ENCODE data around the gene SSBP4. TPM values are rescaled to one million over a fixed set of nuclear protein-coding genes. Genes with fewer than 3 reads are reported as not detected.

SSBP4 gene
- polyA plus RNA-seq, 2 of the 4 experiments (the other 2 are of a cell fraction), result 6.9 to 43.2 TPM

- Histone ChIP-seq H3K4me1 (peaks cover 78% of the 10 kb centered on the region), H3K4me2 (peak overlapping the region; percentile 29; the same call in 2 of the 3 replicates), H3K4me3 (no peak overlapping the region), H3K27ac (peak overlapping the region; percentile 99 to 100), H3K9me3 (no peaks in the 10 kb centered on the region)
- peak in 1 of 2 experiments; percentile 79 for DNase-seq (ENCODE audit: low read depth in 1 of 2, low spot score in 1 of 2)
- 35% methylated on average over 6 of the region's 6 CpGs for WGBS (ENCODE audit: missing lambda C conversion rate)
- no peak for FAIRE-seq
- TF ChIP-seq CEBPB (IDR thresholded peaks at IDR 0.05) (peak in 1 of 2 experiments; percentile 30; a peak in 2 of 4 replicates), JUN (IDR thresholded peaks at IDR 0.05) (no peak), POLR2AphosphoS2 (conservative IDR thresholded peaks at IDR 0.05; ENCODE audit: low read length) (no peak), EHF (CRISPR knock-in tag; IDR thresholded peaks at IDR 0.05) (0 out of 2 replicates have a peak, but pooled peaks have one; percentile 58), CHD4 (IDR thresholded peaks at IDR 0.05; ENCODE audit: borderline replicate concordance) (peak; percentile 37; the same call in 1 of the 2 replicates), EP300 (IDR thresholded peaks at IDR 0.05) (peak in 1 of 2 experiments; percentile 68; a peak in 3 of 5 replicates)
- no peak for ATAC-seq
- CTCF ChIA-PET, result interaction anchor here (1.0 kb wide), 2 partner anchors 11 to 25 kb away, joined by 3 read pairs; no protein-coding TSS in a partner anchor
- POLR2A ChIA-PET, result interaction anchor here (1.5 kb wide), 1 partner anchor 9 kb away, joined by 6 read pairs; the partner anchor contains the start of gene GDF15
These were observed 42.2 kb upstream of the SSBP4 start for GRCh38 chr19:18377026-18377425.

- Histone ChIP-seq H3K4me1 (peaks cover 73% of the 10 kb centered on the region), H3K4me2 (peak overlapping the region; percentile 59), H3K9me3 (no peaks in the 10 kb centered on the region), H3K27ac (peak overlapping the region; percentile 99 to 100), H3K4me3 (no peak overlapping the region)
- 3% methylated on average over 21 of the region's 22 CpGs for WGBS (ENCODE audit: missing lambda C conversion rate)
- FAIRE-seq (no peak), DNase-seq (ENCODE audit: low read depth in 1 of 2, low spot score in 1 of 2) (peak; percentile 84 to 99), ATAC-seq (peak; percentile 93 to 98)
- ChIA-PET POLR2A (interaction anchor here (0.6 to 1.7 kb wide), 11 partner anchors 8 to 99 kb away, joined by 3 to 9 read pairs (median 5); no protein-coding TSS in a partner anchor), CTCF (interaction anchor here (1.0 to 3.4 kb wide), 4 partner anchors 9 to 188 kb away, joined by 3 to 14 read pairs (median 7); no protein-coding TSS in a partner anchor)
- TF ChIP-seq JUNB (IDR thresholded peaks at IDR 0.05) (peak; percentile 71; the same call in 1 of the 2 replicates), EHMT2 (IDR thresholded peaks at IDR 0.05; ENCODE audit: low read depth) (no peak), ESRRA (IDR thresholded peaks at IDR 0.05; ENCODE audit: borderline replicate concordance, low read length) (no peak), NFE2L2 (conservative IDR thresholded peaks at IDR 0.05; ENCODE audit: low read length) (peak; percentile 72), BCL3 (IDR thresholded peaks at IDR 0.05) (peak; percentile 84; the same call in 1 of the 3 replicates), TFCP2L1 (CRISPR knock-in tag; IDR thresholded peaks at IDR 0.05) (no peak), PBX3 (IDR thresholded peaks at IDR 0.05) (peak; percentile 51; the same call in 1 of the 2 replicates), HES2 (IDR thresholded peaks at IDR 0.05) (no peak), FOSL2 (IDR thresholded peaks at IDR 0.05) (no peak; the same call in 1 of the 2 replicates), FOSL2 (CRISPR knock-in tag; IDR thresholded peaks at IDR 0.05) (peak; percentile 6; the same call in 1 of the 2 replicates), CBX8 (IDR thresholded peaks at IDR 0.05) (no peak), CHD4 (IDR thresholded peaks at IDR 0.05; ENCODE audit: borderline replicate concordance) (no peak), ZC3H11A (IDR thresholded peaks at IDR 0.05) (no peak), MYC (IDR thresholded peaks at IDR 0.05; ENCODE audit: borderline replicate concordance, low read length) (no peak; the same call in 1 of the 2 replicates), RFX5 (IDR thresholded peaks at IDR 0.05) (no peak), FOXS1 (CRISPR knock-in tag; IDR thresholded peaks at IDR 0.05) (0 out of 2 replicates have a peak, but pooled peaks have one; percentile 20), ZSCAN20 (CRISPR knock-in tag; IDR thresholded peaks at IDR 0.05) (0 out of 2 replicates have a peak, but pooled peaks have one; percentile 64)
- TF ChIP-seq, protein P1, sequence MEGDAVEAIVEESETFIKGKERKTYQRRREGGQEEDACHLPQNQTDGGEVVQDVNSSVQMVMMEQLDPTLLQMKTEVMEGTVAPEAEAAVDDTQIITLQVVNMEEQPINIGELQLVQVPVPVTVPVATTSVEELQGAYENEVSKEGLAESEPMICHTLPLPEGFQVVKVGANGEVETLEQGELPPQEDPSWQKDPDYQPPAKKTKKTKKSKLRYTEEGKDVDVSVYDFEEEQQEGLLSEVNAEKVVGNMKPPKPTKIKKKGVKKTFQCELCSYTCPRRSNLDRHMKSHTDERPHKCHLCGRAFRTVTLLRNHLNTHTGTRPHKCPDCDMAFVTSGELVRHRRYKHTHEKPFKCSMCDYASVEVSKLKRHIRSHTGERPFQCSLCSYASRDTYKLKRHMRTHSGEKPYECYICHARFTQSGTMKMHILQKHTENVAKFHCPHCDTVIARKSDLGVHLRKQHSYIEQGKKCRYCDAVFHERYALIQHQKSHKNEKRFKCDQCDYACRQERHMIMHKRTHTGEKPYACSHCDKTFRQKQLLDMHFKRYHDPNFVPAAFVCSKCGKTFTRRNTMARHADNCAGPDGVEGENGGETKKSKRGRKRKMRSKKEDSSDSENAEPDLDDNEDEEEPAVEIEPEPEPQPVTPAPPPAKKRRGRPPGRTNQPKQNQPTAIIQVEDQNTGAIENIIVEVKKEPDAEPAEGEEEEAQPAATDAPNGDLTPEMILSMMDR (IDR thresholded peaks at IDR 0.05), result no peak
- TF ChIP-seq, protein P2, sequence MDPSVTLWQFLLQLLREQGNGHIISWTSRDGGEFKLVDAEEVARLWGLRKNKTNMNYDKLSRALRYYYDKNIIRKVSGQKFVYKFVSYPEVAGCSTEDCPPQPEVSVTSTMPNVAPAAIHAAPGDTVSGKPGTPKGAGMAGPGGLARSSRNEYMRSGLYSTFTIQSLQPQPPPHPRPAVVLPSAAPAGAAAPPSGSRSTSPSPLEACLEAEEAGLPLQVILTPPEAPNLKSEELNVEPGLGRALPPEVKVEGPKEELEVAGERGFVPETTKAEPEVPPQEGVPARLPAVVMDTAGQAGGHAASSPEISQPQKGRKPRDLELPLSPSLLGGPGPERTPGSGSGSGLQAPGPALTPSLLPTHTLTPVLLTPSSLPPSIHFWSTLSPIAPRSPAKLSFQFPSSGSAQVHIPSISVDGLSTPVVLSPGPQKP (IDR thresholded peaks at IDR 0.05; ENCODE audit: low read depth, low read length), result no peak
- TF ChIP-seq, protein P3, sequence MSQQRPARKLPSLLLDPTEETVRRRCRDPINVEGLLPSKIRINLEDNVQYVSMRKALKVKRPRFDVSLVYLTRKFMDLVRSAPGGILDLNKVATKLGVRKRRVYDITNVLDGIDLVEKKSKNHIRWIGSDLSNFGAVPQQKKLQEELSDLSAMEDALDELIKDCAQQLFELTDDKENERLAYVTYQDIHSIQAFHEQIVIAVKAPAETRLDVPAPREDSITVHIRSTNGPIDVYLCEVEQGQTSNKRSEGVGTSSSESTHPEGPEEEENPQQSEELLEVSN (IDR thresholded peaks at IDR 0.05; ENCODE audit: borderline replicate concordance, low read depth), result peak; percentile 65; the same call in 1 of the 2 replicates
These were observed 39.1 kb upstream of the SSBP4 start for GRCh38 chr19:18379803-18380747.
